Prostate gland (tissue), 2 donors: Measurements from ENCODE around the gene SPRR4. TPM values are rescaled to one million over a fixed set of nuclear protein-coding genes. Genes with fewer than 3 reads are reported as not detected.

Experiments
- DNase-seq: peaks from one replicate; pipeline ENCODE4 v3.0.0-alpha.2; 2019; ENCODE audit warnings: low spot score
- H3K27ac ChIP-seq, 2 donors: fragments of 200-600 bp; sonication (generic); 2 replicates each; pipeline ENCODE4 v1.5.1; 2017 to 2019
- H3K27me3 ChIP-seq: fragments of 200-600 bp; sonication (generic); replicated peaks from 2 replicates; pipeline ENCODE4 v1.5.1; 2019; ENCODE audit not compliant: insufficient read depth
- H3K36me3 ChIP-seq, 2 donors: fragments of 200-600 bp; sonication (generic); 1 replicate in 1 of 2; 2 replicates in 1 of 2; pipeline versions ENCODE4 v1.5.1 to v1.8.1; 2017 to 2019
- H3K4me1 ChIP-seq: fragments of 200-600 bp; sonication (generic); replicated peaks from 2 replicates; pipeline ENCODE4 v1.5.1; 2019
- H3K4me3 ChIP-seq, 2 donors: fragments of 200-600 bp; sonication (generic); 2 replicates each; pipeline ENCODE4 v1.5.1; 2017 to 2019
- H3K9me3 ChIP-seq: fragments of 200-600 bp; sonication (generic); 2 replicates; pipeline ENCODE4 v1.5.1; 2017
- POLR2A ChIP-seq: fragments of 450-650 bp; IDR thresholded peaks from one replicate; pipeline ENCODE4 v1.6.1; 2016; ENCODE audit warnings: antibody characterized with exemption, mild to moderate bottlenecking
- POLR2AphosphoS5 ChIP-seq: sonication (generic); formaldehyde crosslinking; IDR thresholded peaks from one replicate; pipeline ENCODE4 v1.6.1; 2017; ENCODE audit warnings: antibody characterized with exemption
- WGBS: methylation state at CpG from one replicate; pipeline ENCODE4 v1.1.5; 2018; 5-methylcytosine and 5-hydroxymethylcytosine counted together
- intact Hi-C: fragments of 100-400 bp; cut with DNase I; formaldehyde crosslinking; loops from one replicate; pipeline ENCODE4 v1.14.2; 2022
- total RNA-seq, 2 donors: library from RNA; depleted of rRNA; stranded (reverse); fragments of >200 nt; gene quantifications; one replicate each; pipeline ENCODE4 v1.1.0, GENCODE V29; 2016
- TF ChIP-seq, protein P1 (sequence below), 4 experiments: fragments of 200-600 bp in 2 of 4; fragments of 450-650 bp in 2 of 4; sonication (generic) in 2 of 4; IDR thresholded peaks; 1 replicate in 3 of 4; 2 replicates in 1 of 4; pipeline ENCODE4 v1.5.1; 2016 to 2019; ENCODE audit warnings: antibody characterized with exemption in 4 of 4, mild to moderate bottlenecking in 2 of 4, moderate library complexity in 2 of 4

The SPRR4 gene
- total RNA-seq, 2 donors from 2014 or later, result not detected

DNA sequence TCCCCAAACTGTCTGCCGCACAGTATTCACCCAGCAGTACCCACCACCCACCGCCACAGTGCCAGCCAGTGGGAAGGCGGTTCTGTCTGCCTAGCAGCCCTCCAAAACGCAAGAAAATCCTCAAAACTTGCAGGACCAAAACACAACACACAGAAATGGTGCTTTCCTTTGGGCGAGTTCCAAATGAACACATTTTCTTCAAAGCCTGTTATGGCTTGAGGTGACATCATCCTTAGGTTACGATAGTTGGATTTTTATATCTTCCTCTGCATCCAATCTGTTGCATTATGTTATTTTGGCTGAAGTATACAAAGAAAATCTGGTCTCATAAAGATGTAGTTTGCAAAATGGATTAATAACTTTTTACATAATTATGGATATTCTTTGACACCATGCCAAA, 22.7 kb downstream of the SPRR4 start:
- DNase-seq, result no peak
- WGBS, result 71% methylated on average over 6 of the region's 6 CpGs

DNA sequence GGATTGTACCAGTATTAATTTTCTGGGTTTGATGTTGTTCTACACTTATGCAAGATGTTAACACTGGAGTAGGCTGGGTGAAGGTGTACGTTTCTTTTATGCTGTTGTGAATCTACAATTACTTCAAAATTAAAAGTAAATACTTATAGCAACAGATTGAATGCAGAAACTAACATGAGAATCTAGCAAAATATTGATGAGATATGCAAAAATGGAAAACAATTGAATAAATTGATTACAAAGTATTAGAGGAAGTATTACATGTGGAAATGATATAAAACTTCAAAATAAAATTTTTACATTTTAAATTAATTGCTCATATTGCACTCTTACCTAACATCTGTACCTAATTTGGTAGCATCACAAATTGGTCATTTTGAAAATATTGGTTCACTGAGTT, 25.4 kb downstream of the SPRR4 start:
- 42% methylated on average over 1 of the region's 1 CpG for WGBS
- DNase-seq, result no peak
- Histone ChIP-seq H3K27ac (no peak overlapping the region), H3K27me3 (no peaks in the 10 kb centered on the region), H3K4me1 (no peaks in the 10 kb centered on the region), H3K4me3 (no peak overlapping the region), H3K36me3 (no peaks in the 10 kb centered on the region), H3K9me3 (no peaks in the 10 kb centered on the region)
- TF ChIP-seq POLR2A (no peak), POLR2AphosphoS5 (no peak)
- TF ChIP-seq, protein P1, sequence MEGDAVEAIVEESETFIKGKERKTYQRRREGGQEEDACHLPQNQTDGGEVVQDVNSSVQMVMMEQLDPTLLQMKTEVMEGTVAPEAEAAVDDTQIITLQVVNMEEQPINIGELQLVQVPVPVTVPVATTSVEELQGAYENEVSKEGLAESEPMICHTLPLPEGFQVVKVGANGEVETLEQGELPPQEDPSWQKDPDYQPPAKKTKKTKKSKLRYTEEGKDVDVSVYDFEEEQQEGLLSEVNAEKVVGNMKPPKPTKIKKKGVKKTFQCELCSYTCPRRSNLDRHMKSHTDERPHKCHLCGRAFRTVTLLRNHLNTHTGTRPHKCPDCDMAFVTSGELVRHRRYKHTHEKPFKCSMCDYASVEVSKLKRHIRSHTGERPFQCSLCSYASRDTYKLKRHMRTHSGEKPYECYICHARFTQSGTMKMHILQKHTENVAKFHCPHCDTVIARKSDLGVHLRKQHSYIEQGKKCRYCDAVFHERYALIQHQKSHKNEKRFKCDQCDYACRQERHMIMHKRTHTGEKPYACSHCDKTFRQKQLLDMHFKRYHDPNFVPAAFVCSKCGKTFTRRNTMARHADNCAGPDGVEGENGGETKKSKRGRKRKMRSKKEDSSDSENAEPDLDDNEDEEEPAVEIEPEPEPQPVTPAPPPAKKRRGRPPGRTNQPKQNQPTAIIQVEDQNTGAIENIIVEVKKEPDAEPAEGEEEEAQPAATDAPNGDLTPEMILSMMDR (IDR thresholded peaks at IDR 0.05), result no peak
- intact Hi-C loops, result no loop called here

More for the DNA sequence above, 22.7 kb downstream of the SPRR4 start:
- no peaks in the 10 kb centered on the region for H3K9me3 ChIP-seq
- intact Hi-C loops, result no loop called here
- TF ChIP-seq POLR2AphosphoS5 (no peak), POLR2A (no peak)
- TF ChIP-seq, protein P1 (IDR thresholded peaks at IDR 0.05), result no peak
- H3K27me3 ChIP-seq, result no peaks in the 10 kb centered on the region
- H3K27ac ChIP-seq, result no peak overlapping the region
- no peaks in the 10 kb centered on the region for H3K4me1 ChIP-seq
- no peaks in the 10 kb centered on the region for H3K36me3 ChIP-seq
- H3K4me3 ChIP-seq, result no peak overlapping the region

DNA sequence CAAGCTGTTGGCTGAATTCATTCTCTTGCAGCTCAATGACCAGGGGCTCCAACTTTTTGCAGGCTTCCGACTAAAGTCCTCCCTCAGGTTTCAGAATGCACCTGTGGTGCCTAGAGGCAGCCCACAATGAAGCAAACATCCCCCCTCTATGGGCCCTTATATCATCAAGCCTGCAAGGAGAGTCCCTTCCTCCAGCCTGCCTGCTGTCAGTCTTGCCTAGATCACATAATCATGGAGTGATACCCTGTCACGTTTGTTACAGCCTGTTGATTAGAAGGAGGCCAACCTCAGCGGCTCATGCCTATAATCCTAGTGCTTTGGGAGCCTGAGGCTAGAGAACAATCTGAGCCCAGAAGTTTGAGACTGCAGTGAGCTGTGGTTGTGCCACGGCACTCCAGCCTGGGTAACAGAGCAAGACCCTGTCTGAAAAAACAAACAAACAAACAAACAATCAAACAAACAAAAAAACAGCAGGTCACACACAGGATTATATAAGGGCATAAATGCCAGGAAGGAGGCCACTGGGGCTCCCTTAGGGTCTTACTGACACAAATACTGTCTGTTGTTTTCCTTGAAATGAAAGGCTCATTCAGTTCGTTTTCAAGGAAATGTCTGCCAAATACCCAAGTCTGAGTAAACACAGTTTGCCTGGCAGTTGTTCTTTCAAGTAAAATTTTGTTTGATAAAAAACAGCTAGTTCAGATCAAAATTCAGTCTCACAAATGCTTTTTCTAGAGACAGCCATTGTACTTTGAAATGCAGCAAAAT, 26.4 kb downstream of the SPRR4 start:
- no peaks in the 10 kb centered on the region for H3K27me3 ChIP-seq
- TF ChIP-seq POLR2A (no peak), POLR2AphosphoS5 (no peak)
- TF ChIP-seq, protein P1 (IDR thresholded peaks at IDR 0.05), result no peak
- intact Hi-C loops, result no loop called here
- DNase-seq, result no peak
- no peaks in the 10 kb centered on the region for H3K4me1 ChIP-seq
- H3K9me3 ChIP-seq, result no peaks in the 10 kb centered on the region
- no peak overlapping the region for H3K4me3 ChIP-seq
- H3K36me3 ChIP-seq, result no peaks in the 10 kb centered on the region
- no peak overlapping the region for H3K27ac ChIP-seq
- WGBS, result 10% methylated on average over 5 of the region's 5 CpGs

DNA sequence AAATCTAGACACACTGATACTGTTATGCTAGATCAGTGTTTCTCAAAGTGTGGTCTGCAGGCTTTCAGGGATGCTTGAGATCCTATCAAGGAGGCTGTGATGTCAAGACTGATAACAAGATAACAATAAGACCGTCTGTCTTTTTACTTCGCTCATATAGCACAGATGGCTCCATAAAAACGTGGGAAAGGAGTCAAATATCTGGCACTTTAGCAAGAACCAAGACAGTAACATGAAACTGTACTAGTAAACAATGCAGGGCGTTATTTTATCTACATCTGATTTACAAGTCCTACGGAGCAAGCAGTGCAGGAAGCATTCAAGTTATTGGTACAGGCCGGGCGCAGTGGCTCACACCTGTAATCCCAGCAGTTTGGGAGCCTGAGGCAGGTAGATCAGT, 27.5 kb downstream of the SPRR4 start:
- Histone ChIP-seq H3K4me1 (no peaks in the 10 kb centered on the region), H3K27ac (no peak overlapping the region), H3K36me3 (no peaks in the 10 kb centered on the region), H3K4me3 (no peak overlapping the region), H3K27me3 (no peaks in the 10 kb centered on the region), H3K9me3 (no peaks in the 10 kb centered on the region)
- intact Hi-C loops, result no loop called here
- TF ChIP-seq POLR2A, result no peak
- TF ChIP-seq, protein P1 (IDR thresholded peaks at IDR 0.05), result no peak
- no peak for TF ChIP-seq POLR2AphosphoS5
- DNase-seq, result no peak
- 11% methylated on average over 7 of the region's 7 CpGs for WGBS

DNA sequence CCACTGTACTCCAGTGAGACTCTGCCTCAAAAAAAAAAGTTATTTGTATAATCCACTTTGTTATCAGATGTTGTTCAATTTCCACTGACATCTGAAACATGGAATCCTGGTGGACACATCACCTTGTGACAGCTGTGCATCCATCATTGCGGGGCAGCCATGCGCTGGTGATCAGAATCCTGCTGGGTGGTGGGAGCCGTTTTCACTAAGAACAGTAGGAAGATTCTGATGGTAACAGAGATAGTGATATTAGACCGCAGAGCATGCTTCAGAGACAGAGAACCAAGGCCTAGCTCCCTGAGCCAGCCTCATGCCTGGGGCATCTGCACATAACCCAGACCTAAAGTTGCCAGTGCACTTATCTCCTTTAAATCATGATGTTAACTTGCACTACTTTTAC, 28.0 kb downstream of the SPRR4 start:
- Histone ChIP-seq H3K9me3 (no peaks in the 10 kb centered on the region), H3K27ac (no peak overlapping the region), H3K4me3 (no peak overlapping the region), H3K36me3 (no peaks in the 10 kb centered on the region), H3K4me1 (no peaks in the 10 kb centered on the region), H3K27me3 (no peaks in the 10 kb centered on the region)
- WGBS, result 79% methylated on average over 4 of the region's 4 CpGs
- intact Hi-C loops, result no loop called here
- TF ChIP-seq POLR2A (no peak), POLR2AphosphoS5 (no peak)
- TF ChIP-seq, protein P1 (IDR thresholded peaks at IDR 0.05), result no peak
- no peak for DNase-seq
